Prostate gland (tissue), 2 donors: ENCODE results near the gene SUZ12.

Source experiments
- POLR2A ChIP-seq: fragments of 450-650 bp; IDR thresholded peaks from one replicate; pipeline ENCODE4 v1.6.1; 2016; ENCODE audit warnings: antibody characterized with exemption, mild to moderate bottlenecking
- TF ChIP-seq, protein P1 (sequence below), 4 experiments: fragments of 200-600 bp in 2 of 4; fragments of 450-650 bp in 2 of 4; sonication (generic) in 2 of 4; IDR thresholded peaks; 1 replicate in 3 of 4; 2 replicates in 1 of 4; pipeline ENCODE4 v1.5.1; 2016 to 2019; ENCODE audit warnings: antibody characterized with exemption in 4 of 4, mild to moderate bottlenecking in 2 of 4, moderate library complexity in 2 of 4

DNA sequence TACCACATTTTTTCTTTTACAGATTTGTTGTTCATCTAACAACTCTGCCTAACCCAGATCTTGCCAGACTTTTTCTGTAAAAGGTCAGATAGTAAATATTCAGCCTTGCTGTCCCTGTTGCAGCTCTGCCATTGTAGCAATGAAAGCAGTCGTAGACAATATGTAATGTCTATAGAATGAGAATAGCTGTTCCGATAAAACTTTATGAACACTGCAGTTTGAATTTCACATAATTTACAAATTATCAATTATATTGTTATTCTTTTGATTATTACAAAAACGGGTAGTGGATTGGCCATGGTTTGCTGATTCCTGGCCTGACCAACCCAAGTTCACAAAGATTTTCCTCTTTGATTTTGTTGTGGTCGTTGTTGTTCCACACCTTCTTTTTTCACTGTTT, 73.3 kb downstream of the SUZ12 start:
- TF ChIP-seq, protein P1, sequence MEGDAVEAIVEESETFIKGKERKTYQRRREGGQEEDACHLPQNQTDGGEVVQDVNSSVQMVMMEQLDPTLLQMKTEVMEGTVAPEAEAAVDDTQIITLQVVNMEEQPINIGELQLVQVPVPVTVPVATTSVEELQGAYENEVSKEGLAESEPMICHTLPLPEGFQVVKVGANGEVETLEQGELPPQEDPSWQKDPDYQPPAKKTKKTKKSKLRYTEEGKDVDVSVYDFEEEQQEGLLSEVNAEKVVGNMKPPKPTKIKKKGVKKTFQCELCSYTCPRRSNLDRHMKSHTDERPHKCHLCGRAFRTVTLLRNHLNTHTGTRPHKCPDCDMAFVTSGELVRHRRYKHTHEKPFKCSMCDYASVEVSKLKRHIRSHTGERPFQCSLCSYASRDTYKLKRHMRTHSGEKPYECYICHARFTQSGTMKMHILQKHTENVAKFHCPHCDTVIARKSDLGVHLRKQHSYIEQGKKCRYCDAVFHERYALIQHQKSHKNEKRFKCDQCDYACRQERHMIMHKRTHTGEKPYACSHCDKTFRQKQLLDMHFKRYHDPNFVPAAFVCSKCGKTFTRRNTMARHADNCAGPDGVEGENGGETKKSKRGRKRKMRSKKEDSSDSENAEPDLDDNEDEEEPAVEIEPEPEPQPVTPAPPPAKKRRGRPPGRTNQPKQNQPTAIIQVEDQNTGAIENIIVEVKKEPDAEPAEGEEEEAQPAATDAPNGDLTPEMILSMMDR (IDR thresholded peaks at IDR 0.05) = no peak
- no peak for TF ChIP-seq POLR2A
